ENCODE results near the gene RIMS4. TPM values are rescaled to one million over a fixed set of nuclear protein-coding genes. Genes with fewer than 3 reads are reported as not detected.

RIMS4 gene
- 1.3 TPM for total RNA-seq

DNA sequence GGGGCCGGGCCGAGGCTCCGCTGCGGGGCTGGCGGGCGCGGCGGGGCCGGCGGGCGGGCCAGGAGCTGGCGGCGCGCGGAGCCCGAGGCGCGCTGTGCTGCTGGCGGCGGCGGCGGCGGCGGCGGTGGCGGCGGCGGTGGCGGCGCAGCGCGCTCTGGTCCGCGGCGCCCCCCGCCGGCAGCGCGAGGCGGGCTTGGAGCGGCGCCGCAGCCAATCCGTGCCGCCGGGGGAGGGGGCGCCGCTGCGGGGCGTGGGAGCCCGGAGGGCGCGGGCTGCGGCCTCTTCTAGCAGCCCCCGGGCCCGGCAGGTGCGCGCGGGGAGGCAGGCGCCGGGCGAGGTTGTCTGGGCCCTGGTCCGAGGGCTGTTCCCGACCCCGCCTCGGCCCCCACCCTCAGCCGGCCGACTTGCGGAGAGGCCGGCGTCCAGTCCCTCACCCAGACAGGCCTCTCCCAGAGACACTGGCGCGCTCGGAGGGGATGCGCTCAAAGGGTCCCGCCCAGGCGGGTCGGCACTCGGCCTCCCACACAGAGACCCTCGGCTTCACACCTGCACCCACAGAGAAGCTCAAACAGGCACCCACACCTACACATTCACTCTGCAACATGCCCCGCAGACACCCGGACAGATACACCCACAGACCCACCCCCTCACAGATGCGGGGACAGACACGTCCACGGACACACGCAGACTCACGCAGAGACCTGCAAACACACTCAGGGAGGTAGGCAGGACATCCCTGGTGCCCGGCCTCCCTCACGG is at the start of gene RIMS4:
TSS of gene RIMS4 (minus strand) at position 156 of the 759 bp plus-strand sequence. CDS start 275 bp downstream, outside the sequence.
- no peak for DNase-seq

DNA sequence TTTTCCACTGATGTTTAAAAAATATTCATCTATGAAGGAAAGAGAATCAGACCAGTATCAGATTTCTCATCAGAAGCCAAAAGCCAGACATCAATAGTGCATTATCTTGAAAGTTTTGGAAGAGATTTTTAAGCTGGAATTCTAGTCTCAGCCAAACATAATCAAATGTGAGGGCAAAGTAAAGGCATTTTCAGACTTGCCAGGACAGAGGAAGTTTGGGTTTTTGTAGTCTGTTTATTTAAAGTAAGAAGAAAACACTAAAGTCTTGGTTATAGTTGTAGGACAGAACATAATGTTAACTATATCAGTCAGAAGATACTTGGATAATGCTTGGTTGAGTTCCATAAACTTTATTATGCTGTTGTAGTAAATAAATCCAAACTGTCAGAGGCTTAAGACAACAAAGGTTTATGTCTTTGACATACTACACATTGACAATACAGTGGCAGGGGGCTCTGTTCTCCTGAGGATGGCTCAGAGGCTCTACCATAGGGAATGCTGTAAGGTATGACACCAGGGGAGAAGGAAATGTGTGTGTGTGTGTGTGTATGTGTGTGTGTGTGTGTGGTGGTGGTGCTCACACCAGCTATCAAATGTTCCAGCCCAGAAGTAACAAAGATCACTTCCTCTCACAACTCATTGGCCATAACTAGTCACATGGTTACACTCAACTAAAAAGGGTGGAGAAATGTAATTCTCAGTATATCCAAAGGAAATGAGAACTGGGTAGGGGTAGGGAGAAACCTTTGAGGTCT is 48.4 kb upstream of the RIMS4 start:
- DNase-seq, result no peak

DNA sequence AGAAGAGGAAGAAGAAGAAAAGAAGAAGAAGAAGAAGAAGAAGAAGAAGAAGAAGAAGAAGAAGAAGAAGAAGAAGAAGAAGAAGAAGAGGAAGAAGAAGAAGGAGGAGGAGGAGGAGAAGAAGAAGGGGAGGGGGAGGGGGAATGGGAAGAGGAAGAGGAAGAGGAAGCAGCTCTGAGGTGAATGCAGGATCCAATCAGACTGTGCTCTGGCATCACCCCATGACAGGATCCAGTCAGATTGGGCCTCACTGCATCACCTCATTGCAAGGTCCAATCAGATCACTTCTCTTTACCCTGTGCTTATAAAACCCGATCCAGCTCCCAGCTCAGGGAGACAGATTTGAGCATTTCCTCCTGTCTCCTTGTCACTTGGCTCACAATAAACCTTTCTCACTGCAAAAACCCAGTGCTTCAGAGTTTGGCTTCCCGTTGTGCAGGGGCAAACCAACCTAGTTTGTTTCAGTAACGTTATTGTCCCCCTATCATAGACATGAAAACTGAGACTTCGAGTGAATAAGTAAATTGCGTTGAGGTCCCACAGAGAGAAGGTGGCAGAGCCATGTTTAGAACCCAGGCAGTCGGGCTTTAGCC is 46.6 kb upstream of the RIMS4 start:
- DNase-seq, result no peak

DNA sequence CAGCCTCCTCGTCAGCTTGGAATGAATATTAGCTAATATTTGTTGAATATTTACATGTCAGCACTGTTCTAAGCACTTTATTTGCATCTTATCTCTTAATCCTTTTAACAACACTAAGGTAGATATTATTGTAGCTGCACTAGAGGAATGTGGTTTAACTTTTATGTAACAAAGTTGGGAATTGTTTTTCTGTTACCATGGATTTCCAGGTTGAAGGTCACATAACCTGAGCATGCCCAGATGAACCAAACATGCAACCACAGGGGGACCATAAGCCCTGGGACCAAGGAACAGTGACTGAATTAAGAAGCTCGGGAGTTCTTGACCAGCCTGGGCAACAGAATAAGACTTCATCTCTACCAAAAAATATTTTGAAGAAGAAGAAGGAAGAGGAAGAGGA is 46.1 kb upstream of the RIMS4 start:
- DNase-seq, result no peak

DNA sequence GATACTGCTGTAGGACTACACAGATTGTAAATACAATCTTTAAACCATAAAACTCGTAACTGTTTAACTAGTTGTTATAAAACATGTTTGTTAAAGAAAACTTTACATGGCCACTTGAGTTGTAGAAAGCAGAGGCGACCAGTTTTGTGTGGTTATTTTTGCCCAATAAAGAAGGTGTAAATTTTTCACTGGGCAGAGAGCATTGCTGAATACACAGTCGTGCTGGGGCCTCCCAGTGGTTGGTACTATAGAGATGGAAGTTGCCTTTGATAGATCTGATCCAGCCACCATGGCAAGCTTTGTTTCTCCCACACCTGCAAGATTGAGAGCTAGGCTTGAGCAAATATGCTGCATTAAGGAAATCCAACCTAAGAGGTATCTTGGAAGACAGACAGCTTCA is 41.2 kb upstream of the RIMS4 start:
- DNase-seq, result no peak

DNA sequence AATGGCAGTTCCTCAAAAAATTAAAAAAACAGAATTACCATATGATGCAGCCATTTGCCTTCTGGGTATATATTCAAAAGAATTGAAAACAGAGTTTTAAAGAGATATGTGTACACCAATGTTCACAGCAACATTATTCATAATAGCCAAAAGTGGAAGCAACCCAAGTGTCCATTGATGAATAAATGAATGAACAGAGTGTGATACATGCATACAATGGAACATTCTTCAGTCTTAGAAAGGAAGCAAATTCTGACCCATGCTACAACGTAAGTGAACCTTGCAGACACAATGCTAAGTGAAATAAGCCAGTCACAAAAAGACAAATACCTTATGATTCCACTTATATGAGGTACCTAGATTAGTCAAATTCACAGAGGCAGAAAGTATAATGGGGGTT is 40.5 kb upstream of the RIMS4 start:
- DNase-seq, result no peak

DNA sequence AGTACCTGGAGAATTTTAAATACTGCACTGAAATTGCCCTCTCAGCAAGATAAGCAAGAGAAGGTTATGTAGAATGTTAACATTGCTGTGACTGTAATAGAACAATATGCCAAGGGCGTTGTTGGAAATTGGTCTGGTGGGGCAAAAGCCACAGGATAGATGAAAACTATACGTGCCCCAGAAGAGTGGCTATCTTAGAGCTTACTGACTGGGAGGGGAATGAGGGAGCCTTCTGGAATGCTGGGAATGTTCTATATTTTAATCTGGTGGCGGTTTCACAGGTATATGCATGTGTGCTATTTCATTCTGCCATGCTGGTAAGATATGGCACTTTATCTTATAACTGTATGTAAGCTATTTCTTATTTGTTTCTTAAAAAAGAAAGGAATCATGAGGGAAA is 39.9 kb upstream of the RIMS4 start:
- no peak for DNase-seq

DNA sequence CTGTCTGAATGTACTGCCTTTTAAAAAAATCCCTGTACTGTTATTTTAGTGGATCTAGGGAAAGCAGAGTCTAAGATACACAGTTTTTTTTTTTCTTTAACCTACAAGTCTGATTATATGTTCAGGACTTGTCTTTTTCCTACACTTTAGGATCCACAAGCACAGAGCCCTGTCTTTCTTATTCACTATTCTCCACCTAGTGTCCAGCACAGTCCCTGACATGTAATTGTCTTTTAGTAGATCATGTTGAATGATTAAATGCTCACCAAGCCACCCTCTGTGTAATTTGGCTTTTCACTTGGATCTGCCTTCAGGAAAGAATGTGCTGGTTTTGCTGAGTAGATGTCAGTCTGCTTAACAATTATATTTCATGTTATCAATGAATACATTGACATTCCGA is 39.4 kb upstream of the RIMS4 start:
- DNase-seq, result no peak

DNA sequence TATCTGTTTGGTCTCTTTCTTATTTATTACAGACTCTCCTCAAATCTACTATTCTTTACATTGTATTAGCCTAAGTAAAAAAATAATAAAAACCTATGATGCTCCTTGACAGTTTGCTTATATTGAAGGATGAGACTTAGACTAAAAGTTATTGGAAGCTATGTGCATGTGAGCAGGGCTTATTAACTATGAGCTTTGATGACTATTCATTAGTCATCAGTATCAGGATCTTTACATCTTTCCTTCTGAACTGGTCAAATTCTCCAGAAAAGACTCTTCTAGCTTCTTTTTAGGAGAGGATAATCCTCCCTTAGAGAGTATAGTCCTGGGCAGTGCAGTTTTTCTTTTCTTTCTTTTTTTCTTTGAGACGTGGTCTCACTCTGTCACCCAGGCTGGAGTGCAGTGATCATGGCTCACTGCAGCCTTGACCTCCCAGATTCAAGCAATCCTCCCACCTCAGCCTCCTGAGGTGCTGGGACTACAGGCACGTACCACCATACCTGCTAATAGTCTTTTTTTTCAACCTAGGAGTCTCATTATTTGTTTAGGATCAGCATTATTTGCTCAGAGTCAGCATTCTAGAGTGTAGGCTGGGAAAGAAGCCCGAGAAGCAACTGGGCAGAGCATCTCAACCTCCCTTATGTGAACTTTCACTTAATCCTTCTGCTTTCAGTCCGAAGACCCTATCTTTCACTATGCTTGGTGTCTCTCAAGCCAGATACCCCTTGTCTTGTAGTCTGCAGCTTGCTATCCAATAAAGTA is 38.1 kb upstream of the RIMS4 start:
- no peak for DNase-seq

DNA sequence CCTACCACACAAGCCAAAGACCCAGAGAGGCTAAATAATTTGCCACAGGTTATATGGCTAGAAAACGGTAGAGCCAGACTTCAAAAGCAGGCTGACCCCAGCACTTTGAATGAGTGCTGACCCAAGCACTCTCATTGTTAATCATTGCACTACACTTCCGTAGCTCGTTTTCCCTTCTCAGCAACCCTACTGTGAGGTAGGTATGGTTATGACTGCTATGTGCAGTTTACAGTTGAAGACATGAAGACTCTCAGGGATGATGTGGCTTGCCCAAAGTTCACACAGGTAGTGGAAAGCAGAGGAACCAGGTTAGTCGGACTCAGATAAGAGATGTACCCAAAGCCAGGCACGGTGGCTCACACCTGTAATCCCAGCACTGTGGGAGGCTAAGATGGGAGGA is 33.5 kb upstream of the RIMS4 start:
- no peak for DNase-seq

DNA sequence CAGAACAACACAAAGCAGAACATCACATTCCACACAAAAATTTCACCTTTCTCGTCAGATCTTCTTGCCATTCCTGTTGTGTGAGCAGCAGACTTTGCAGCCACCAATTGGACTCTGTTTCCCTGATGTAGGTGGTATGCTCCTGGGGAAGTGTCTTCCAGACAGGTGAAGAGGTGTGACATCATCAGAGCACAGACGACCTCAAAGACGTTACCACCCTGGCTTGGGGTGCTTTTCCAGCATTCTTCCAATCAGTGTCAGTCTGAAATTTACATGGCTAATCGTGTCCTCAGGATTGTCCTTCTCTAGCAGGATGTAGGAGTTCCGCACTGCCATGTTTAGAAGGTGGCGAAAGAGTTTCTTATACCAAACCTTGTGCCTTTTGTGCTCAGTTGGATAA is 31.6 kb upstream of the RIMS4 start:
- DNase-seq, result no peak

DNA sequence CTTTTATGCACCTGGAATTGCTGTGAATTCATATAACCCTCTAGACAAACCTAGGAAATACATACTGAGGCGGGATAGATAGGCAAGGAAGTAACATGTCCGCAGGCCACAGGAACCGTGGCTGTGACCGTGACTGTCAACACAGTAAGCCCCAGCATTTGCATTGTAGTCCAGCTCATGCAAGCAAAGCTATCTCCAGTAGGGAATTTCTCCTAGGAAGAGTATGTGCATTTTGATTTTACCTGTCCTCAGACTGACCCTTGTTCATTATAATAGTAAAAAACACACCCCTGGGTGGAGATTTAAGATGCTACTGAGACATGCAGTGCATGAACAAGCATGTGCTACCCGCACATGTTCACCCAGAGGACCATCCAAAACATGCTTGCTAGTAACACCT is 30.5 kb upstream of the RIMS4 start:
- DNase-seq, result no peak

DNA sequence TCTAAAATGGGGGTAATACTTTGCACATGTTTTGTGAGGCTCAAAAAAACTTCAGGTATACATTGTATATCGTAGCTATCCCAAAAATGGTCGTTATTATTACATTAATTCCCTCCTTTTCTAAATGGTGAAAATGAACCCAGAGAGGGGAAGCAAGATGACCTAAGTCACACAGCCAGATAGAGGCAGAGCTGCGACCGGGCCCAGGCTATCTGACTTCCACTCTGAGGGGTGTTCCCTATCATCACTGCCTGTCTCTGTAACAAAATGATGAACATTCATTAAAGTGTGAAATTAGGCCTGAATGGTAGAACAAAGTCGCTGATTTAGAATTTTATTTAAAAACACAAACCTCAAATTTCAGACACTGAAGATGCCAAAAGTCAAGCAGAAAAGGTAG is 29.1 kb upstream of the RIMS4 start:
- no peak for DNase-seq

DNA sequence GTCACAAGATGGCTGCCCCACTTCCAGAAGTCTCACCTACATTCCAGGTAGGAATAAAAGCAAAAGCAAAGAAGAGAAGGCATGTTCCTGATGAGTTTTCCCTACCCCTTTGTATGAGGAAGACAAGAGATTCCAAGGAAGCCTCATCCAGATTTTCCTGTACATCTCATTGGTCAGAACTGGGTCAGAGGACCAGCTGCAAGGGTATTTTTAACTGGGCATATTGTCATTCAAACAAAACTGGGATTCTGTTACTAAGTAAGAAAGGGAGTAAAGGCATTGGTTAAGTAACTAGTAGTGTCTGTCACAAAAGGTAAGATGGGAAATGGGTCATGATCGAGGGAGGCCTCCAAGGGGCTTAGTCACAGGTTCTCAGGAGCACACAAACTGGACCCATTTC is 28.2 kb upstream of the RIMS4 start:
- no peak for DNase-seq

DNA sequence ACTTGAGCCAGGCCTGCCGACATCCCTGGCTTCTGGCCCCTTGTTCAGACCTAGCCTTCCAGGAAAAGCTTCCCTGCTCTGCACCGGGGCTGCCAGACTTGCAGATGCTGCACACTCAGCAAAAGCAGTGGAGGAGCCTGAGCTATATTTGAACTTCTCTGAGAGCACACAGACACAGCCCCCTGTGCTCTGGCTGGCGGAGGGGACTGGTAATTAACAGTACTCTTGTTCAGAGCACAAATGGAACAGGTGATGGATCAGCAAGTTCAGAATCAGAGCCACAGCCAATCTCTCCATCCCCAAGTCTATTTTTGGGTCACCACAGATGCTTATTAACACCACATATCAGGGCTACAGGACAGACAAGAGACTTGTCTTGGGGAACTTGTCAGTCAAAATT is 27.6 kb upstream of the RIMS4 start:
- no peak for DNase-seq

DNA sequence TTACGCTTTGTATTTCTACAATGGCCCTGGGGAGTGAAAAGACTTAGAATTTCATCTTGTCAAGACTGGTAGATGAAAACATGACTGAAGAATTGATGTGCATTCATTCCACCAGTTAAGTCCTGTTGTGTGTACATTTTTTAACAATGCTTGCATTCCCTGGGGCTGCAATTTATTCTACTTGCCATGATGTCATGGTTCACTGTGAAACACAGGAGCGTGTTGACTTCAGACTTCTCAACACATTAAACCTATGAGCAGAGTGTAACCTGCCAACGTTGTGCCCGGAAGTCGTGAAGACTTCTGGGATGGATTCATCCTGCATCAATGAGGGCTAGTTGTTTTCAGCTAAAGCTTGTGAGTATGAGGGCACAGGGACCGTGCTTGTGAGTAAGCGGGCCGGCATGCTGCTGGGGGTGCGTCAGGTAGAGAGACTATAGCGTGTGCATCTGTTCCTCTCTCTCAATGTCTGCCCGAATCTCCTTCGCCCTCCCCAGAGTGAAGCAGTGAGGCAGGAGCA is 26.3 kb upstream of the RIMS4 start:
- no peak for DNase-seq

DNA sequence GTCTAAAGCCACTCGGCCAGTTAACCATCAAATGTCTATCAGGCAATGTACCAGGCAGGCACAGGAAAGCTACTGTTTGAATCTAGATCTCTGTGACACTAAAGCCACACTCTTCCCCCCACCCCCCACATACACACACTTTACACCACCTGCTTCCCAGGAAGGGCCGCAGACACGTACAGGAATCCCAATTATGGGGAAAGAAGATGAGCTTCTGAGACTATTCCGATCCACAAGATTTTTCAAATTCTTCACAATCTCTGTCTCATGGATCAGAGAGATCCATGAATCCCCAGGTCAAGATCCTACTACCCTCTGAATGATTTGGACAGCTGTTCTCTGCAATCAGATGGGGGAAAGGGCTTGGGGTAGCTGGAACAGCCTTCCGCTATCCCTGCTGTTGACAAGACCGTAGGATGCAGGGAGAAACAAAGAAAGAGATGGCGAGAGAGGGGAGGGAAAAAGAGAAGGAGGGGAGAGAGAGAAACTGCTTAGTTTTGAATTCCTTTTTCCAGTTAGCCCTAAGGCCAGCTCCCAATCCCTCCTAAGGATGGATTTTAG is 25.4 kb upstream of the RIMS4 start:
- DNase-seq, result no peak

DNA sequence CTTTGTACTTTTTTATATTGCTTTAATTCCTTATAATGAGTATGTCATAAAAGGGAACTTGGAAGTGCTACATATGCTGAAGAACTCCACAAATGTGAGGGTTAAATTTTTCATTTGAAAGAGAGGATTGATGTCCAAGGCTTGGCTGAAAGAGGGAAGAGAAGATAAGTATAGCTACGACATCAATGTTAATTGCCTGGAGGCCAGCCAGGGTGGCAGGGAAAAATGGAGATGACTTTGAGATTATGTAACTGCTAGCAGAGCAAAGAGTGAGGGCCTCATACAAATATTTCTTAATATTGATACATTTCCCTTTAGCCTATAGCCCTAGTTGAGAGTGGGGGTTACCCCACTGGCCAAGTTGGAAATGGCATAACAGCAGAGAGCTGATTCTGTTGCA is 24.8 kb upstream of the RIMS4 start:
- no peak for DNase-seq

DNA sequence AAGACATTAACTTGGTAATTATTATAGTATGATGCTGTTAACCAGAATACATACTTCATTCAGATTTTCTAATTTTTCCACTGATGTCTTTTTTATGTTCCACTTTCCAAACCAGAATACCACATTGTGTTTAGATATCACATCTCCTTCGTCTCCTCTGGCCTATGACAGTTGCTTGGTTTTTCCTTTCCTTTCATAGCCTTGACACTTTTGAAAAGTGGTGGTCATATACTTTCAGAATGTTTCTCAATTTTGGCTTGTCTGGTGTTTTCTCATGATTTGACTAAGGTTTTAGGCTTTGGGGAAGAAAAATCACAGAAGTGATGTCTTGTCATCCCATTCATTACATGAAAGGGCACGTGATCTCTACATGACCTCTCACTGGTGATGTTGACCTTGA is 24.3 kb upstream of the RIMS4 start:
- DNase-seq, result no peak

DNA sequence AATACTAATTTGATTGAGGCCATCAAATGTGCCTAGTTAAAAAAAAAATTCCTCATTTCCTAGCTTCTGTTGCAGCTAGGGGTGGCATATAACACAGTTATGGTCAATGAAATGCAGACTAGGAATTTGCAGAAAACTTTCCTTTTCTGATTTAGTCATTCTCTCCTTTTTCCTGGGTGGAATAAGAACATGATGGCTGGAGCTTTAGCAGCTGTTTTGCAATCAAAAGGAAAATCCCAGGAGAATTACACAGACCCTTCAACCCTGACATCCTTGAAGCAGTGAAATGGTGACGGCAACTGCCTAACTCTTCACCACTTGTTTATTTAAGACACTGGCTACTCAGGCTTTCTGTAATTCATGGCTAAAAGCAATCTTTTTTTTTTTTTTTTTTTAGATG is 23.1 kb upstream of the RIMS4 start:
- DNase-seq, result no peak

DNA sequence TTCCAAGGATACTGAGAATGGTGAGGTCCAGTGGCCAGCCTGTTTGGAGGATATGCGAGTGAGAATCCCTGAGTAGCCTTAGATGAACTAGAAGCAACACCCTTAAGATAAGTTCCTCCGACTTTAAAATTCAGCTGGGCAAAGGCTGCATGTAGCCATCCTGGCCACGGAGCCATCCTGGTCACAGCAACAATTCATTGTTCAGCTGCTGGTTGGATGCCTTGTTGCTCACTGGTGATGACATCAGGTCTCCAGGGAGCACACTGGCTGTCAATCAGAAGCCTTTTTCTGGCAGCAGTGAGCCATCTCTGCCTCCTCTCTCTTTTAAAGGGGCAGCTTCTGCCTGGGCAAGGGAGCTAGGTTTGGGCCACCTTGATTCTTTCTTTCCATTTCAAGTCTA is 22.4 kb upstream of the RIMS4 start:
- DNase-seq, result no peak

DNA sequence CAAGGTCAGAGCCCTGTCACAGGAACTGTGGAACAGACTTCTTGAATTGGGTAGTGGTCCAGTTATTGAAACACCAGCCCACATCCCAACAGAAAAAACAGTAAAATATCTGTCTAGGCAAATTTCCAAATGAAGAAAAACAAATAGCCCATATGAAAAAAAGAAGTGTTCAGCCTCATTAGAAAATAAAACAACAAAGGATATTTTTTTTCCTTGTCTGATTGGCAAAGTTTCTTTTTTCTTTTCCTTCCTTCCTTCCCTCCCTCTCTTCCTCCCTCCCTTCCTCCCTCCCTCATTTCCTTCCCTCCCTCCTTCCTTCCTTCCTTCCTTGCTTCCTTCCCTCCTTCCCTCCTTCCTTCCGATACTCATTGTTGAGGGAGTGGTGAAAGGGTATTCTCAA is 20.6 kb upstream of the RIMS4 start:
- DNase-seq, result no peak
